KOPT-K1 (cell line): ENCODE measurements around the gene LRRC57.
"Not testable (repeated sequence)": the region's sequence is repeated elsewhere in the genome, so short reads cannot be mapped to it uniquely, and the experiment has no call there.

Experiments used
- H3K27ac ChIP-seq: fragments of 200-600 bp; sonication (generic); 2 replicates; pipeline ENCODE4 v1.5.1; 2016; ENCODE audit warnings: antibody characterized with exemption, mild to moderate bottlenecking, low read depth, low read length; ENCODE audit not compliant: poor library complexity, severe bottlenecking
- H3K36me3 ChIP-seq: fragments of 200-600 bp; sonication (generic); 2 replicates; pipeline ENCODE4 v1.5.1; 2017; ENCODE audit warnings: antibody characterized with exemption, mild to moderate bottlenecking, low read length, moderate library complexity; ENCODE audit not compliant: insufficient read depth
- H3K9me3 ChIP-seq: fragments of 200-600 bp; sonication (generic); 2 replicates; pipeline ENCODE4 v1.5.1; 2017; ENCODE audit warnings: antibody characterized with exemption, low read length, mild to moderate bottlenecking; ENCODE audit not compliant: insufficient read depth, poor library complexity, severe bottlenecking

LRRC57 gene

GRCh38 chr15:42576040-42576594 is 27.5 kb upstream of the LRRC57 start:
- H3K27ac ChIP-seq = peak overlapping the region; percentile 44
- no peaks in the 10 kb centered on the region for H3K36me3 ChIP-seq
- H3K9me3 ChIP-seq = no peaks in the 10 kb centered on the region

- Histone ChIP-seq H3K9me3 (no peaks in the 10 kb centered on the region), H3K36me3 (peaks cover 2% of the 10 kb centered on the region; the same call in 1 of the 2 replicates), H3K27ac (peak within 1 kb of the TSS; percentile 44)
Measured at GRCh38 chr15:42575188-42576039, 26.8 kb upstream of the LRRC57 start, which contains the start of gene STARD9. STARD9 (plus strand) TSS chr15:42575606; CDS start chr15:42575716, 110 bp downstream.

- Histone ChIP-seq H3K36me3 (peaks cover 72% of the 10 kb centered on the region), H3K9me3 (no peaks in the 10 kb centered on the region), H3K27ac (no peak overlapping the region)
Measured at GRCh38 chr15:42558739-42559138, 10.1 kb upstream of the LRRC57 start.

- not testable (repeated sequence) for H3K27ac ChIP-seq, H3K9me3 ChIP-seq
- peaks cover 56% of the 10 kb centered on the region for H3K36me3 ChIP-seq
Measured at GRCh38 chr15:42556550-42557207, 8.1 kb upstream of the LRRC57 start.

GRCh38 chr15:42553554-42553953 is 5.0 kb upstream of the LRRC57 start:
- Histone ChIP-seq H3K36me3 (peaks cover 25% of the 10 kb centered on the region), H3K27ac (no peak overlapping the region), H3K9me3 (no peaks in the 10 kb centered on the region)

GRCh38 chr15:42549741-42550392 is 1.3 kb upstream of the LRRC57 start:
- Histone ChIP-seq H3K27ac (no peak overlapping the region), H3K9me3 (no peaks in the 10 kb centered on the region), H3K36me3 (peaks cover 25% of the 10 kb centered on the region)

- Histone ChIP-seq H3K9me3 (no peaks in the 10 kb centered on the region), H3K36me3 (peaks cover 33% of the 10 kb centered on the region), H3K27ac (peak overlapping the region; percentile 96)
Measured at GRCh38 chr15:42549032-42549491, 469 bp upstream of the LRRC57 start.

GRCh38 chr15:42547918-42548248 is 710 bp downstream of the LRRC57 start:
- H3K36me3 ChIP-seq = peaks cover 37% of the 10 kb centered on the region
- no peaks in the 10 kb centered on the region for H3K9me3 ChIP-seq
- peak overlapping the region; percentile 96 for H3K27ac ChIP-seq

GRCh38 chr15:42544853-42545629 is 3.6 kb downstream of the LRRC57 start:
- Histone ChIP-seq H3K27ac (no peak overlapping the region), H3K36me3 (peaks cover 37% of the 10 kb centered on the region), H3K9me3 (no peaks in the 10 kb centered on the region)

GRCh38 chr15:42533246-42533645 is 15.3 kb downstream of the LRRC57 start:
- peaks cover 61% of the 10 kb centered on the region for H3K36me3 ChIP-seq
- no peaks in the 10 kb centered on the region for H3K9me3 ChIP-seq
- no peak overlapping the region for H3K27ac ChIP-seq

- peaks cover 38% of the 10 kb centered on the region for H3K36me3 ChIP-seq
- no peak overlapping the region for H3K27ac ChIP-seq
Measured at GRCh38 chr15:42528970-42529369, 19.6 kb downstream of the LRRC57 start.

GRCh38 chr15:42523331-42523730 is 25.3 kb downstream of the LRRC57 start:
- Histone ChIP-seq H3K36me3 (peaks cover 15% of the 10 kb centered on the region; the same call in 1 of the 2 replicates), H3K27ac (no peak overlapping the region), H3K9me3 (no peaks in the 10 kb centered on the region)

More at GRCh38 chr15:42528970-42529369, 19.6 kb downstream of the LRRC57 start:
- no peaks in the 10 kb centered on the region for H3K9me3 ChIP-seq

GRCh38 chr15:42511007-42511391 is 37.6 kb downstream of the LRRC57 start:
- H3K27ac ChIP-seq = no peak overlapping the region
- no peaks in the 10 kb centered on the region for H3K9me3 ChIP-seq
- H3K36me3 ChIP-seq = peaks cover 31% of the 10 kb centered on the region; the same call in 1 of the 2 replicates

GRCh38 chr15:42510258-42511006 is 38.2 kb downstream of the LRRC57 start:
- H3K36me3 ChIP-seq = peaks cover 26% of the 10 kb centered on the region; the same call in 1 of the 2 replicates
- no peaks in the 10 kb centered on the region for H3K9me3 ChIP-seq
- H3K27ac ChIP-seq = no peak overlapping the region
